Lung (tissue), 12 donors: Measurements from ENCODE around the gene C1orf210. TPM values are rescaled to one million over a fixed set of nuclear protein-coding genes. Genes with fewer than 3 reads are reported as not detected.

Experiments used
- ATAC-seq: fragments of 200-7000 bp; cut with Tn5 transposase; one replicate; pipeline ENCODE4 v1.9.1; 2020; ENCODE audit warnings: moderate number of reproducible peaks; ENCODE audit not compliant: insufficient read depth, low FRiP score
- DNase-seq, 3 donors: peaks; one replicate each; pipeline ENCODE4 v3.0.0-alpha.2; 2013 to 2017
- H3K27ac ChIP-seq, 2 donors: one replicate each; pipeline ENCODE4 v1.5.1; 2013; ENCODE audit warnings: mild to moderate bottlenecking in 2 of 2, moderate library complexity in 2 of 2, control low read depth in 1 of 2, inconsistent platforms in 1 of 2, low read depth in 1 of 2, low read length in 1 of 2
- H3K27me3 ChIP-seq, 3 donors: one replicate each; pipeline ENCODE4 v1.5.1; 2013; ENCODE audit warnings: low read length in 2 of 3; ENCODE audit not compliant: control insufficient read depth in 3 of 3, insufficient read depth in 3 of 3
- H3K36me3 ChIP-seq, 4 donors: one replicate each; pipeline ENCODE4 v1.5.1; 2013; ENCODE audit warnings: low read length in 4 of 4, mild to moderate bottlenecking in 1 of 4, moderate library complexity in 1 of 4; ENCODE audit not compliant: control insufficient read depth in 4 of 4, insufficient read depth in 4 of 4
- H3K4me1 ChIP-seq, 5 donors: one replicate each; pipeline ENCODE4 v1.5.1; 2013; ENCODE audit warnings: low read length in 5 of 5, mild to moderate bottlenecking in 2 of 5, moderate library complexity in 1 of 5; ENCODE audit not compliant: control insufficient read depth in 5 of 5, insufficient read depth in 5 of 5
- H3K4me3 ChIP-seq: one replicate; pipeline ENCODE4 v1.5.1; 2013; ENCODE audit warnings: mild to moderate bottlenecking, control low read depth, moderate library complexity
- H3K9ac ChIP-seq, 2 donors: one replicate each; pipeline ENCODE4 v1.5.1; 2013; ENCODE audit warnings: low read length in 2 of 2, control low read depth in 1 of 2; ENCODE audit not compliant: insufficient read depth in 1 of 2
- H3K9me3 ChIP-seq, 4 donors: one replicate each; pipeline ENCODE4 v1.5.1; 2013; ENCODE audit warnings: low read length in 3 of 4, mild to moderate bottlenecking in 1 of 4, moderate library complexity in 1 of 4; ENCODE audit not compliant: control insufficient read depth in 4 of 4, insufficient read depth in 3 of 4
- CTCF ChIP-seq: IDR thresholded peaks from 2 replicates; pipeline ENCODE4 v1.5.1; 2012; ENCODE audit warnings: mild to moderate bottlenecking; ENCODE audit errors: control extremely low read depth, extremely low read depth
- WGBS, 2 donors: extraction: QIAGEN DNeasy Blood & Tissue Kit; methylation state at CpG; one replicate each; pipeline ENCODE4 v1.1.7; 2013; 5-methylcytosine and 5-hydroxymethylcytosine counted together
- polyA plus RNA-seq, 2 donors: library from polyadenylated mRNA; stranded (reverse); fragments of 200-250 nt; gene quantifications; one replicate each; pipeline ENCODE4 v1.2.1, GENCODE V29; 2013
- total RNA-seq, 2 donors: library from RNA; depleted of rRNA in 1 of 2; stranded (reverse); fragments of >200 nt in 1 of 2; gene quantifications; one replicate each; pipeline ENCODE4 v1.2.1, GENCODE V29; 2014 to 2021
- donor health status: control.
- donor health status: control.
- donor health status: Bipolar disorder and iron deficiency.
- donor health status: healthy.
- donor health status: DM: yes; HTN: yes; CAD: no.

Gene C1orf210
- total and polyA plus RNA-seq, 4 donors, result 10.4 to 25.9 (median 21.0) TPM

GRCh38 chr1:43282220-43283195, 2.9 kb downstream of the C1orf210 start:
- no peak for DNase-seq
- WGBS, 2 donors, result 79 to 89% methylated on average over 15 of the region's 15 CpGs

GRCh38 chr1:43280692-43281091, 4.7 kb downstream of the C1orf210 start:
- ATAC-seq (no peak), DNase-seq (peak; percentile 73 to 82 (median 76))
- Histone ChIP-seq H3K9me3 (no peaks in the 10 kb centered on the region), H3K4me1 (peaks cover 0 to 15% (median 6%) of the 10 kb centered on the region in 5 donors), H3K9ac (no peak overlapping the region), H3K4me3 (no peak overlapping the region), H3K27ac (no peak overlapping the region), H3K36me3 (no peaks in the 10 kb centered on the region), H3K27me3 (no peaks in the 10 kb centered on the region)
- 58 to 70% methylated on average over 2 of the region's 2 CpGs for WGBS, 2 donors
- no peak for TF ChIP-seq CTCF

More at GRCh38 chr1:43282220-43283195, 2.9 kb downstream of the C1orf210 start:
- no peak for ATAC-seq
- peaks cover 0 to 6% (median 0%) of the 10 kb centered on the region in 5 donors for H3K4me1 ChIP-seq
- TF ChIP-seq CTCF, result no peak
- H3K27ac ChIP-seq, result peak overlapping the region in 1 of 2 donors; percentile 78
- H3K4me3 ChIP-seq, result no peak overlapping the region
- H3K36me3 ChIP-seq, result no peaks in the 10 kb centered on the region
- H3K9ac ChIP-seq, result no peak overlapping the region
- no peaks in the 10 kb centered on the region for H3K27me3 ChIP-seq
- H3K9me3 ChIP-seq, result no peaks in the 10 kb centered on the region

GRCh38 chr1:43279666-43280065, 5.7 kb downstream of the C1orf210 start:
- Histone ChIP-seq H3K27ac (no peak overlapping the region), H3K36me3 (no peaks in the 10 kb centered on the region), H3K9ac (no peak overlapping the region), H3K9me3 (no peaks in the 10 kb centered on the region), H3K27me3 (no peaks in the 10 kb centered on the region), H3K4me1 (peaks cover 0 to 10% (median 7%) of the 10 kb centered on the region in 5 donors), H3K4me3 (no peak overlapping the region)
- ATAC-seq (no peak), DNase-seq (no peak)
- TF ChIP-seq CTCF, result no peak
- 94 to 95% methylated on average over 6 of the region's 6 CpGs for WGBS, 2 donors
